Muscle layer of duodenum (tissue), 2 donors: Measurements from ENCODE around the gene ZFP1.
A peak's percentile ranks its signal among the peaks of the same experiment; 100 is the strongest.

Source experiments
- H3K27ac ChIP-seq: one replicate; pipeline ENCODE4 v1.7.0; 2013; ENCODE audit warnings: mild to moderate bottlenecking, low read length
- H3K27me3 ChIP-seq: one replicate; pipeline ENCODE4 v1.7.0; 2013; ENCODE audit warnings: low read depth, mild to moderate bottlenecking, control low read depth, low read length
- H3K36me3 ChIP-seq, 2 donors: one replicate each; pipeline ENCODE4 v1.7.0; 2013; ENCODE audit warnings: low read length in 2 of 2, control low read depth in 1 of 2, mild to moderate bottlenecking in 1 of 2; ENCODE audit not compliant: insufficient read depth in 2 of 2, control insufficient read depth in 1 of 2
- H3K4me1 ChIP-seq, 2 donors: one replicate each; pipeline ENCODE4 v1.7.0; 2013; ENCODE audit warnings: low read length in 2 of 2, mild to moderate bottlenecking in 2 of 2, control low read depth in 1 of 2, moderate library complexity in 1 of 2; ENCODE audit not compliant: insufficient read depth in 2 of 2, control insufficient read depth in 1 of 2
- H3K4me3 ChIP-seq, 2 donors: one replicate each; pipeline ENCODE4 v1.7.0; 2013; ENCODE audit warnings: low read length in 2 of 2, low read depth in 1 of 2, mild to moderate bottlenecking in 1 of 2
- H3K9me3 ChIP-seq, 2 donors: one replicate each; pipeline ENCODE4 v1.7.0; 2013; ENCODE audit warnings: low read length in 2 of 2, control low read depth in 1 of 2, mild to moderate bottlenecking in 1 of 2; ENCODE audit not compliant: control insufficient read depth in 1 of 2
- donor health status: healthy.

Gene ZFP1

GRCh38 chr16:75148311-75149195 lies at the start of gene ZFP1:
Gene ZFP1, plus strand, starts transcription at chr16:75148524. Its CDS starts 4,428 bp downstream, at chr16:75152952.
- Histone ChIP-seq H3K27me3 (no peaks in the 10 kb centered on the region), H3K36me3 (peaks cover 0 to 12% of the 10 kb centered on the region in 2 donors), H3K9me3 (peaks cover 0 to 27% of the 10 kb centered on the region in 2 donors), H3K4me3 (peak within 1 kb of the TSS; percentile 88 to 97), H3K27ac (peak within 1 kb of the TSS; percentile 63), H3K4me1 (peaks cover 3 to 7% of the 10 kb centered on the region in 2 donors)

GRCh38 chr16:75099075-75099667 lies 49.2 kb upstream of the ZFP1 start:
- no peaks in the 10 kb centered on the region for H3K9me3 ChIP-seq
- H3K4me1 ChIP-seq, result peaks cover 11 to 28% of the 10 kb centered on the region in 2 donors
- no peaks in the 10 kb centered on the region for H3K27me3 ChIP-seq
- H3K4me3 ChIP-seq, result no peak overlapping the region
- H3K36me3 ChIP-seq, result peaks cover 3 to 6% of the 10 kb centered on the region in 2 donors
- H3K27ac ChIP-seq, result peak overlapping the region; percentile 23

GRCh38 chr16:75099738-75100602 lies 48.4 kb upstream of the ZFP1 start:
- Histone ChIP-seq H3K4me1 (peaks cover 11 to 33% of the 10 kb centered on the region in 2 donors), H3K4me3 (no peak overlapping the region), H3K27me3 (no peaks in the 10 kb centered on the region), H3K36me3 (peaks cover 0 to 3% of the 10 kb centered on the region in 2 donors), H3K9me3 (no peaks in the 10 kb centered on the region), H3K27ac (no peak overlapping the region)

GRCh38 chr16:75100603-75100990 lies 47.7 kb upstream of the ZFP1 start:
- H3K27ac ChIP-seq, result no peak overlapping the region
- H3K36me3 ChIP-seq, result peaks cover 0 to 2% of the 10 kb centered on the region in 2 donors
- H3K4me3 ChIP-seq, result no peak overlapping the region
- H3K4me1 ChIP-seq, result peaks cover 17 to 40% of the 10 kb centered on the region in 2 donors
- no peaks in the 10 kb centered on the region for H3K27me3 ChIP-seq
- H3K9me3 ChIP-seq, result no peaks in the 10 kb centered on the region

DNA sequence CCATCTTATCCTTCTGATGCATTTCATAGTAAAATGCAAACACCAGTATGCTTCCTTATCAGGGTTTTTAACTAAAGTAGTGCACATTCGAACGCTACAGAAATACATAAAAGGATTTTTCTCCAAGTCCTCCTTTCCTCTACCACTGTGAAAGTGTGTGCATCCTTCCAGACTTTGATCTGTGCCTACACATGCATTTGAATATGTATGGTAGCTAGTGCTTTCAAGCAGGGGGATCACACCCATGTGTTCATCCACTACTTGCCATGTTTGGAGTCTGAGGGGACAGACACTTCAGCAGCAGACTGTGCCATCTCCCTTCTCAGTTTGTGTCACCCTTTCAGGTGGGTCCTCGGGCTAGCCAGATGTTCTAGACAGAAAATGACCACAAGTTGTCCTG lies 46.7 kb upstream of the ZFP1 start:
- peaks cover 21 to 50% of the 10 kb centered on the region in 2 donors for H3K4me1 ChIP-seq
- H3K4me3 ChIP-seq, result no peak overlapping the region
- no peaks in the 10 kb centered on the region for H3K9me3 ChIP-seq
- H3K27ac ChIP-seq, result no peak overlapping the region
- H3K27me3 ChIP-seq, result no peaks in the 10 kb centered on the region
- no peaks in the 10 kb centered on the region for H3K36me3 ChIP-seq

DNA sequence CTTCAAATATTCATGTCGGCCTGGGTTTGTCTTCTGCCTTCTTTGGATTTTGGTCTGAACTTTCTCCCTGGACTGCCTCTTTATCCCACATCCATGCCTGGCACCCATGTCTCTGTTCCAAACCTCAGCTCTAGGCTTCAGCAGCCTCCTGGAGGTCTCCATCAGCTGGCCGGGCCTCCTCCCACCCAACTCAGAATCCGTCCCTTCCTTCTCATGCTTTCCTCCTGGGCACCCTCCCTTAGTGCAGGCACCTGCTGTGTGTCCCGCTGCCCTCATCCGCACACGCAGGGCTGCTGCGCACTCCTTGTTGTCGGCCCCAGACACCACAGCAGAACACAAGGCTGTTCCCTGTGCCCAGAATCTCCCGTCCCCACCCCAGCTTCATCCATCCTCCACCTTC lies 45.7 kb upstream of the ZFP1 start:
- H3K27me3 ChIP-seq, result no peaks in the 10 kb centered on the region
- H3K9me3 ChIP-seq, result no peaks in the 10 kb centered on the region
- H3K4me3 ChIP-seq, result no peak overlapping the region
- no peak overlapping the region for H3K27ac ChIP-seq
- H3K4me1 ChIP-seq, result peaks cover 21 to 60% of the 10 kb centered on the region in 2 donors
- no peaks in the 10 kb centered on the region for H3K36me3 ChIP-seq

- H3K4me3 ChIP-seq, result no peak overlapping the region
- no peaks in the 10 kb centered on the region for H3K36me3 ChIP-seq
- peaks cover 20 to 58% of the 10 kb centered on the region in 2 donors for H3K4me1 ChIP-seq
- no peaks in the 10 kb centered on the region for H3K9me3 ChIP-seq
- H3K27me3 ChIP-seq, result no peaks in the 10 kb centered on the region
- H3K27ac ChIP-seq, result no peak overlapping the region
Measured at GRCh38 chr16:75103994-75104393, 44.3 kb upstream of the ZFP1 start.

DNA sequence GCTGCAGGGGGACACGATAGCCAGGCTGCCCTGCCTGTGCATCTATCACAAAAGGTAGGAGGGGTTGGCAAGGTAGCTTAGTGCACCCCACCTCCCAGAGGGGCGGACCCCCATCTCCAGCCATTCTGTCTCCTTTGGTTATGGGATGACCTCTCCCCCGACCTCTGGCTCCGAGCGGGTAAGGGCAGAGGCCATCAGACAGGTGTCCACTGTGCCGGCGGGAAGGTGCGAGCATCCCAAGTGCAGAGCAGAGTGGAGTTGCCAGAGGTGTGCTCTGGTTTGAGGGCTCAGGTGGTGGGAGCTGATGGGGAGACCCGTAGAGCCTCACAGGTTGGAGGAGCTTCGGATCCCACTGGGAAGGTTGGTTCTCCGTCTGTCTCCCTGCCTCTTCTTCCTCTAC lies 43.5 kb upstream of the ZFP1 start:
- Histone ChIP-seq H3K4me1 (peaks cover 18 to 58% of the 10 kb centered on the region in 2 donors), H3K4me3 (no peak overlapping the region), H3K9me3 (no peaks in the 10 kb centered on the region), H3K27ac (peak overlapping the region; percentile 36), H3K36me3 (no peaks in the 10 kb centered on the region), H3K27me3 (no peaks in the 10 kb centered on the region)

- Histone ChIP-seq H3K4me1 (peaks cover 23 to 58% of the 10 kb centered on the region in 2 donors), H3K27me3 (no peaks in the 10 kb centered on the region), H3K27ac (peak overlapping the region; percentile 36), H3K4me3 (no peak overlapping the region), H3K36me3 (no peaks in the 10 kb centered on the region), H3K9me3 (no peaks in the 10 kb centered on the region)
Measured at GRCh38 chr16:75105306-75106061, 42.8 kb upstream of the ZFP1 start.

DNA sequence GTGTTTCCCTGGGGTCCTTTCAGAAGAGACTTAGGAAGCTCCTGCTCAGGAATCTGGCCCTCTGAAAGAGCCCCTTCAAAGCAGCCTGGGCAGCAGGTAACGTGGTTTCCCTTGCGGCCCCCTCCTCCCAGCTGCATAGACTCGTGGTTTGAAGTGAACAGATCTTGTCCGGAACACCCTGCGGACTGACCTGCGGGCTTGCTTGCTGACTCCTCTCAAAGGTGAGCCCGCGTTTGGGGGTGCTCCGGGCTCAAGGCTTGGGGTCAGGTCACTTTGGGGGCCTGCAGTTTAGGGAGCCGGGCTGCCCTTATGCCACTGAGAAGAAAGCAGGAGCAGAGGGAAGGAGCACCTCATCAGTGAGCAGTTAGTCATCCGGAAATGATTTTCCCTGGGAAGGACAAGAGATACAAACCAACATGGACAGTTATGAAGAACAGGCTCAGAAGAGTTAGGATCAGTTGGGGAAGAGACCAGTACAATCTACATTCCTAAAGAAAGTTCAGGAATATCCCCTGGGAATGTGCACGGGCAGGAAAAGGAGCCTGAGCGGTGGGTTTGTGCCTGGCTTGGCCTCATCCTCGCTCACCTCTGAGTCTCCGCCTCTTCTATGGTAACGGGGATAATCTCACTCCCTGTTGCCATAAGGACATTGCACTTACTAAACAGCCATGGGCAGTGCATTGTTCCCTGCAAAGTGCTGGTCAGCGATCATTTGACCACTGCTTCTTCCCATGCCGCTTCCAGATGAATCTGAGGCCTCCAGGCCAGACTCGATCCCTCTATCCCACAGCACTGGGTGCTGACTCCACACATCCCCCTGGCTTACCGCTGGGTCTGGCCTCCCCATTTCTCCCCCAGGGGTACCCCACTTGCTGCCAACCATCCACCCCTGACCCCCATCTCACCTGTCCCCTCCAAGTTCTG lies 41.7 kb upstream of the ZFP1 start:
- Histone ChIP-seq H3K4me1 (peaks cover 31 to 69% of the 10 kb centered on the region in 2 donors), H3K27ac (peak overlapping the region; percentile 14), H3K4me3 (no peak overlapping the region), H3K9me3 (no peaks in the 10 kb centered on the region), H3K36me3 (no peaks in the 10 kb centered on the region), H3K27me3 (no peaks in the 10 kb centered on the region)
